K562 (cell line): ENCODE data around the gene AJUBA. TPM values are rescaled to one million over a fixed set of nuclear protein-coding genes. Genes with fewer than 3 reads are reported as not detected.

Experiments
- ATF7 ChIP-seq: fragments of 450-650 bp; IDR thresholded peaks from 2 replicates; pipeline ENCODE4 v1.7.1; 2014; ENCODE audit warnings: mild to moderate bottlenecking, moderate library complexity
- HLTF ChIP-seq: fragments of 450-650 bp; IDR thresholded peaks from 2 replicates; pipeline ENCODE4 v1.6.1; 2016
- JUNB ChIP-seq: fragments of 450-650 bp; formaldehyde crosslinking; conservative IDR thresholded peaks from 2 replicates; pipeline ENCODE4 v1.4.0; 2020; ENCODE audit warnings: mild to moderate bottlenecking
- KDM1A ChIP-seq, 2 experiments: fragments of 450-650 bp; IDR thresholded peaks; 2 replicates each; pipeline ENCODE4 v1.6.1; 2016; ENCODE audit warnings: mild to moderate bottlenecking in 2 of 2
- NBN ChIP-seq: fragments of 450-650 bp; IDR thresholded peaks from 2 replicates; pipeline ENCODE4 v1.6.1; 2016; ENCODE audit warnings: low read depth, mild to moderate bottlenecking
- NFRKB ChIP-seq: fragments of 450-650 bp; IDR thresholded peaks from 2 replicates; pipeline ENCODE4 v1.6.1; 2016; ENCODE audit warnings: low read depth
- RBM34 ChIP-seq: fragments of 200-400 bp; formaldehyde crosslinking; IDR thresholded peaks from 2 replicates; pipeline ENCODE4 v1.6.1; 2018; ENCODE audit warnings: low read length, borderline replicate concordance; ENCODE audit not compliant: insufficient read depth
- RNF2 ChIP-seq: sonication (generic); IDR thresholded peaks from 2 replicates; pipeline ENCODE4 v1.6.1; 2016
- SNIP1 ChIP-seq: fragments of 450-650 bp; IDR thresholded peaks from 2 replicates; pipeline ENCODE4 v1.7.1; 2017; ENCODE audit warnings: low read depth, mild to moderate bottlenecking
- TRIM28 ChIP-seq: fragments of 450-650 bp; IDR thresholded peaks from 2 replicates; pipeline ENCODE4 v1.6.1; 2017
- ZKSCAN3 ChIP-seq: fragments of 250-450 bp; sonication (Bioruptor Pico); IDR thresholded peaks from 2 replicates; pipeline ENCODE4 v1.4.0; 2020
- ZNF644 ChIP-seq: fragments of 200-800 bp; sonication (Bioruptor generic); IDR thresholded peaks from 2 replicates; pipeline ENCODE4 v1.6.1; 2016; ENCODE audit warnings: low read depth, missing genetic modification characterization, missing compliant biosample characterization
- ZNF766 ChIP-seq: fragments of 200-800 bp; sonication (Bioruptor generic); conservative IDR thresholded peaks from 2 replicates; pipeline ENCODE4 v1.6.1; 2016; ENCODE audit warnings: missing genetic modification characterization, missing compliant biosample characterization
- polyA plus RNA-seq, 8 experiments: library from polyadenylated mRNA; depleted of rRNA in 4 of 8; stranded (reverse) in 5 of 8; unstranded in 3 of 8; fragments of >200 nt; fragmentation: Nextera tagmentation in 2 of 8; fragmentation: Illumina TruSeq in 1 of 8; extraction: Ambion mirVana in 2 of 8; extraction: Trizol in 1 of 8; gene quantifications; 2 replicates each; pipeline versions ENCODE4 v1.2.1 to v1.2.3, GENCODE V29; 2011 to 2014; ENCODE audit warnings: inconsistent platforms in 1 of 8, missing spikeins in 1 of 8
- total RNA-seq, 7 experiments: library from RNA; depleted of rRNA in 6 of 7; stranded (reverse); fragments of >200 nt in 6 of 7; fragmentation: Illumina TruSeq in 2 of 7; extraction: Trizol in 2 of 7; gene quantifications; 2 replicates each; pipeline versions ENCODE4 v1.2.1 to v1.2.3, GENCODE V29; 2011 to 2021; ENCODE audit warnings: low replicate concordance in 1 of 7
- TF ChIP-seq, protein P1 (sequence below), 3 experiments: fragments of 200-800 bp in 1 of 3; sonication (Bioruptor generic) in 1 of 3; sonication (generic) in 1 of 3; formaldehyde crosslinking in 1 of 3; IDR thresholded peaks; 2 replicates each; pipeline versions ENCODE4 v1.6.1 to v1.8.0; 2016 to 2022; ENCODE audit warnings: mild to moderate bottlenecking in 2 of 3, missing compliant biosample characterization in 2 of 3, missing genetic modification characterization in 2 of 3, missing genetic modification reagents in 1 of 3
- TF ChIP-seq, protein P2 (sequence below): fragments of 200-800 bp; sonication (Bioruptor generic); IDR thresholded peaks from 2 replicates; pipeline ENCODE4 v1.6.1; 2016; ENCODE audit warnings: missing genetic modification characterization, missing compliant biosample characterization
- TF ChIP-seq, protein P3 (sequence below), 2 experiments: fragments of 200-800 bp in 1 of 2; sonication (Bioruptor generic) in 1 of 2; sonication (generic) in 1 of 2; formaldehyde crosslinking in 1 of 2; IDR thresholded peaks in 1 of 2; conservative IDR thresholded peaks in 1 of 2; 2 replicates each; pipeline versions ENCODE4 v1.5.0 to v1.6.1; 2016 to 2020; ENCODE audit warnings: missing compliant biosample characterization in 1 of 2, missing genetic modification characterization in 1 of 2, missing genetic modification reagents in 1 of 2
- TF ChIP-seq, protein P4 (sequence below): sonication (generic); formaldehyde crosslinking; IDR thresholded peaks from 2 replicates; pipeline ENCODE4 v1.8.1; 2023; ENCODE audit warnings: mild to moderate bottlenecking, missing genetic modification reagents

Gene AJUBA
- total and polyA plus RNA-seq, 9 of the 15 experiments (the other 6 are each of a cell fraction or from before 2014, with no cell fraction given): 0.73 to 4.7 (median 2.8) TPM

DNA sequence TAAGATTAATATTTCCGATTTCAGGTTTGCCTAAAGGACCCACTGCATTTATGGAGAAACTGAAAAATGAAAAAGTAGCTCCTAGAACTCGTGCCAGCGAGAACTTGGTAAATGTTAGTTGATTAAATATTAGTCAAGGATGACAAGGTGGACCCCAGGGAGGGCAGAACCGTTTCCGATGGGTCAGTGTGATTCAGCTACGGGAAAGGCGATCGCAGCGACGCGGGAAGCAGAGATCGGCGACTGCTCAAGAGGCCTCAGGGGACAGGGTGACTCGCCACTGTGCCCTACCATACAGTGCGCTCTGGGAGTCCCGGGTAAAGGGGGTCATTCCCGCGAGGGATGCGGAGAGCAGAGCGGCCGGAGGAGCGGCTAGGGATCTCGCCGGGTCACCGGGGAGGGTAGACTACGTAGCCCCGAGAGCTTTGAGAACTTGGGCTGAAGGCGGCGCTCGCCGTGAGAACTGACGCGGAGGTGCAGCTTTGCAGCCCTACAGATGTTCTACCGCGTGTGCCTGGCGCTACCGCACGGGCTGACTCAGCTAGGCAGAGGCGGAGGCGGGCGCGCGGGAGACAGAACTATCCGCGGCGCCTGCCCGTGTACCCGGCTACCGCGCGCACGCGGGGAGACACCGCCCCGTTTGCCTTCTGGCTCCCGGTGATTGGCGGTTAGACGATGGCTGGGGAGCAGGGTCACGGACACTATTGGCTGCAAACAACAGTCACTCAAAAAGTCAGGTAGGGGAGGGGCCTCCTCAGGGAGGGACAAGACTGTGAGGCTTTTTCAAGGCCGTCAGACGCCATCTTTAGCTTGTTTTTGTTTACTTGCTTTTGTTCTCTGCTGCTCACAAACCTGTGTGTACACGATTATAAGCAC, 24.4 kb upstream of the AJUBA start (continued):
- no peak for TF ChIP-seq RBM34
- TF ChIP-seq ZKSCAN3: no peak
- TF ChIP-seq, protein P1, sequence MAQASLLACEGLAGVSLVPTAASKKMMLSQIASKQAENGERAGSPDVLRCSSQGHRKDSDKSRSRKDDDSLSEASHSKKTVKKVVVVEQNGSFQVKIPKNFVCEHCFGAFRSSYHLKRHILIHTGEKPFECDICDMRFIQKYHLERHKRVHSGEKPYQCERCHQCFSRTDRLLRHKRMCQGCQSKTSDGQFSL (CRISPR knock-in tag; IDR thresholded peaks at IDR 0.05): peak; percentile 50; the same call in 1 of the 2 replicates
- TF ChIP-seq, protein P1 (tag; IDR thresholded peaks at IDR 0.05): no peak
- TF ChIP-seq TRIM28: 0 out of 2 replicates have a peak, but pooled peaks have one; percentile 22
- TF ChIP-seq KDM1A (IDR thresholded peaks at IDR 0.05): no peak
- peak; percentile 77 for TF ChIP-seq RNF2
- TF ChIP-seq, protein P2, sequence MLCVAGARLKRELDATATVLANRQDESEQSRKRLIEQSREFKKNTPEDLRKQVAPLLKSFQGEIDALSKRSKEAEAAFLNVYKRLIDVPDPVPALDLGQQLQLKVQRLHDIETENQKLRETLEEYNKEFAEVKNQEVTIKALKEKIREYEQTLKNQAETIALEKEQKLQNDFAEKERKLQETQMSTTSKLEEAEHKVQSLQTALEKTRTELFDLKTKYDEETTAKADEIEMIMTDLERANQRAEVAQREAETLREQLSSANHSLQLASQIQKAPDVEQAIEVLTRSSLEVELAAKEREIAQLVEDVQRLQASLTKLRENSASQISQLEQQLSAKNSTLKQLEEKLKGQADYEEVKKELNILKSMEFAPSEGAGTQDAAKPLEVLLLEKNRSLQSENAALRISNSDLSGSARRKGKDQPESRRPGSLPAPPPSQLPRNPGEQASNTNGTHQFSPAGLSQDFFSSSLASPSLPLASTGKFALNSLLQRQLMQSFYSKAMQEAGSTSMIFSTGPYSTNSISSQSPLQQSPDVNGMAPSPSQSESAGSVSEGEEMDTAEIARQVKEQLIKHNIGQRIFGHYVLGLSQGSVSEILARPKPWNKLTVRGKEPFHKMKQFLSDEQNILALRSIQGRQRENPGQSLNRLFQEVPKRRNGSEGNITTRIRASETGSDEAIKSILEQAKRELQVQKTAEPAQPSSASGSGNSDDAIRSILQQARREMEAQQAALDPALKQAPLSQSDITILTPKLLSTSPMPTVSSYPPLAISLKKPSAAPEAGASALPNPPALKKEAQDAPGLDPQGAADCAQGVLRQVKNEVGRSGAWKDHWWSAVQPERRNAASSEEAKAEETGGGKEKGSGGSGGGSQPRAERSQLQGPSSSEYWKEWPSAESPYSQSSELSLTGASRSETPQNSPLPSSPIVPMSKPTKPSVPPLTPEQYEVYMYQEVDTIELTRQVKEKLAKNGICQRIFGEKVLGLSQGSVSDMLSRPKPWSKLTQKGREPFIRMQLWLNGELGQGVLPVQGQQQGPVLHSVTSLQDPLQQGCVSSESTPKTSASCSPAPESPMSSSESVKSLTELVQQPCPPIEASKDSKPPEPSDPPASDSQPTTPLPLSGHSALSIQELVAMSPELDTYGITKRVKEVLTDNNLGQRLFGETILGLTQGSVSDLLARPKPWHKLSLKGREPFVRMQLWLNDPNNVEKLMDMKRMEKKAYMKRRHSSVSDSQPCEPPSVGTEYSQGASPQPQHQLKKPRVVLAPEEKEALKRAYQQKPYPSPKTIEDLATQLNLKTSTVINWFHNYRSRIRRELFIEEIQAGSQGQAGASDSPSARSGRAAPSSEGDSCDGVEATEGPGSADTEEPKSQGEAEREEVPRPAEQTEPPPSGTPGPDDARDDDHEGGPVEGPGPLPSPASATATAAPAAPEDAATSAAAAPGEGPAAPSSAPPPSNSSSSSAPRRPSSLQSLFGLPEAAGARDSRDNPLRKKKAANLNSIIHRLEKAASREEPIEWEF (CRISPR knock-in tag): peak; percentile 78; the same call in 1 of the 2 replicates
- TF ChIP-seq NFRKB: peak; percentile 99
- TF ChIP-seq SNIP1: no peak
- TF ChIP-seq, protein P3, sequence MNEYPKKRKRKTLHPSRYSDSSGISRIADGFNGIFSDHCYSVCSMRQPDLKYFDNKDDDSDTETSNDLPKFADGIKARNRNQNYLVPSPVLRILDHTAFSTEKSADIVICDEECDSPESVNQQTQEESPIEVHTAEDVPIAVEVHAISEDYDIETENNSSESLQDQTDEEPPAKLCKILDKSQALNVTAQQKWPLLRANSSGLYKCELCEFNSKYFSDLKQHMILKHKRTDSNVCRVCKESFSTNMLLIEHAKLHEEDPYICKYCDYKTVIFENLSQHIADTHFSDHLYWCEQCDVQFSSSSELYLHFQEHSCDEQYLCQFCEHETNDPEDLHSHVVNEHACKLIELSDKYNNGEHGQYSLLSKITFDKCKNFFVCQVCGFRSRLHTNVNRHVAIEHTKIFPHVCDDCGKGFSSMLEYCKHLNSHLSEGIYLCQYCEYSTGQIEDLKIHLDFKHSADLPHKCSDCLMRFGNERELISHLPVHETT (CRISPR knock-in tag; conservative IDR thresholded peaks at IDR 0.05 in 1 of 2, IDR thresholded peaks at IDR 0.05 in 1 of 2): peak in 1 of 2 experiments; percentile 89; a peak in 2 of 4 replicates
- TF ChIP-seq ZNF644 (tag): 0 out of 2 replicates have a peak, but pooled peaks have one; percentile 46
- TF ChIP-seq, protein P4, sequence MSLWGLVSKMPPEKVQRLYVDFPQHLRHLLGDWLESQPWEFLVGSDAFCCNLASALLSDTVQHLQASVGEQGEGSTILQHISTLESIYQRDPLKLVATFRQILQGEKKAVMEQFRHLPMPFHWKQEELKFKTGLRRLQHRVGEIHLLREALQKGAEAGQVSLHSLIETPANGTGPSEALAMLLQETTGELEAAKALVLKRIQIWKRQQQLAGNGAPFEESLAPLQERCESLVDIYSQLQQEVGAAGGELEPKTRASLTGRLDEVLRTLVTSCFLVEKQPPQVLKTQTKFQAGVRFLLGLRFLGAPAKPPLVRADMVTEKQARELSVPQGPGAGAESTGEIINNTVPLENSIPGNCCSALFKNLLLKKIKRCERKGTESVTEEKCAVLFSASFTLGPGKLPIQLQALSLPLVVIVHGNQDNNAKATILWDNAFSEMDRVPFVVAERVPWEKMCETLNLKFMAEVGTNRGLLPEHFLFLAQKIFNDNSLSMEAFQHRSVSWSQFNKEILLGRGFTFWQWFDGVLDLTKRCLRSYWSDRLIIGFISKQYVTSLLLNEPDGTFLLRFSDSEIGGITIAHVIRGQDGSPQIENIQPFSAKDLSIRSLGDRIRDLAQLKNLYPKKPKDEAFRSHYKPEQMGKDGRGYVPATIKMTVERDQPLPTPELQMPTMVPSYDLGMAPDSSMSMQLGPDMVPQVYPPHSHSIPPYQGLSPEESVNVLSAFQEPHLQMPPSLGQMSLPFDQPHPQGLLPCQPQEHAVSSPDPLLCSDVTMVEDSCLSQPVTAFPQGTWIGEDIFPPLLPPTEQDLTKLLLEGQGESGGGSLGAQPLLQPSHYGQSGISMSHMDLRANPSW (CRISPR knock-in tag): no peak; the same call in none of the 2 replicates
- TF ChIP-seq JUNB (CRISPR knock-in tag): no peak
- TF ChIP-seq ZNF766 (CRISPR knock-in tag): 0 out of 2 replicates have a peak, but pooled peaks have one; percentile 3
- peak; percentile 87 for TF ChIP-seq ATF7
- TF ChIP-seq NBN: peak; percentile 57; the same call in 1 of the 2 replicates
- TF ChIP-seq HLTF: no peak
